Upper lobe of left lung (tissue), 4 donors: Measurements from ENCODE around the gene PPP2R2D.

ENCODE experiments used
- EP300 ChIP-seq, 4 donors: sonication (generic); formaldehyde crosslinking; IDR thresholded peaks; one replicate each; pipeline ENCODE4 v1.5.1; 2017; ENCODE audit warnings: antibody characterized with exemption in 4 of 4, control low read depth in 2 of 4
- POLR2A ChIP-seq, 4 donors: fragments of 450-650 bp; IDR thresholded peaks; one replicate each; pipeline ENCODE4 v1.5.1; 2016 to 2017; ENCODE audit warnings: antibody characterized with exemption in 4 of 4, mild to moderate bottlenecking in 2 of 4
- TF ChIP-seq, protein P1 (sequence below), 6 experiments: fragments of 450-650 bp in 4 of 6; fragments of 200-600 bp in 2 of 6; sonication (generic) in 2 of 6; IDR thresholded peaks; one replicate each; pipeline ENCODE4 v1.5.1; 2016 to 2019; ENCODE audit warnings: antibody characterized with exemption in 6 of 6

GRCh38 chr10:131882590-131883451, 18.0 kb upstream of the PPP2R2D start:
- TF ChIP-seq, protein P1, sequence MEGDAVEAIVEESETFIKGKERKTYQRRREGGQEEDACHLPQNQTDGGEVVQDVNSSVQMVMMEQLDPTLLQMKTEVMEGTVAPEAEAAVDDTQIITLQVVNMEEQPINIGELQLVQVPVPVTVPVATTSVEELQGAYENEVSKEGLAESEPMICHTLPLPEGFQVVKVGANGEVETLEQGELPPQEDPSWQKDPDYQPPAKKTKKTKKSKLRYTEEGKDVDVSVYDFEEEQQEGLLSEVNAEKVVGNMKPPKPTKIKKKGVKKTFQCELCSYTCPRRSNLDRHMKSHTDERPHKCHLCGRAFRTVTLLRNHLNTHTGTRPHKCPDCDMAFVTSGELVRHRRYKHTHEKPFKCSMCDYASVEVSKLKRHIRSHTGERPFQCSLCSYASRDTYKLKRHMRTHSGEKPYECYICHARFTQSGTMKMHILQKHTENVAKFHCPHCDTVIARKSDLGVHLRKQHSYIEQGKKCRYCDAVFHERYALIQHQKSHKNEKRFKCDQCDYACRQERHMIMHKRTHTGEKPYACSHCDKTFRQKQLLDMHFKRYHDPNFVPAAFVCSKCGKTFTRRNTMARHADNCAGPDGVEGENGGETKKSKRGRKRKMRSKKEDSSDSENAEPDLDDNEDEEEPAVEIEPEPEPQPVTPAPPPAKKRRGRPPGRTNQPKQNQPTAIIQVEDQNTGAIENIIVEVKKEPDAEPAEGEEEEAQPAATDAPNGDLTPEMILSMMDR (IDR thresholded peaks at IDR 0.05) = no peak
- TF ChIP-seq POLR2A (IDR thresholded peaks at IDR 0.05) (no peak), EP300 (IDR thresholded peaks at IDR 0.05) (no peak)
